ENCODE results near the gene GLP1R. TPM values are rescaled to one million over a fixed set of nuclear protein-coding genes. Genes with fewer than 3 reads are reported as not detected.

Gene GLP1R
- under 1 TPM; 0.62 to 0.92 (median 0.64) TPM for polyA plus RNA-seq (ENCODE audit: insufficient read length in 4 of 4)

DNA sequence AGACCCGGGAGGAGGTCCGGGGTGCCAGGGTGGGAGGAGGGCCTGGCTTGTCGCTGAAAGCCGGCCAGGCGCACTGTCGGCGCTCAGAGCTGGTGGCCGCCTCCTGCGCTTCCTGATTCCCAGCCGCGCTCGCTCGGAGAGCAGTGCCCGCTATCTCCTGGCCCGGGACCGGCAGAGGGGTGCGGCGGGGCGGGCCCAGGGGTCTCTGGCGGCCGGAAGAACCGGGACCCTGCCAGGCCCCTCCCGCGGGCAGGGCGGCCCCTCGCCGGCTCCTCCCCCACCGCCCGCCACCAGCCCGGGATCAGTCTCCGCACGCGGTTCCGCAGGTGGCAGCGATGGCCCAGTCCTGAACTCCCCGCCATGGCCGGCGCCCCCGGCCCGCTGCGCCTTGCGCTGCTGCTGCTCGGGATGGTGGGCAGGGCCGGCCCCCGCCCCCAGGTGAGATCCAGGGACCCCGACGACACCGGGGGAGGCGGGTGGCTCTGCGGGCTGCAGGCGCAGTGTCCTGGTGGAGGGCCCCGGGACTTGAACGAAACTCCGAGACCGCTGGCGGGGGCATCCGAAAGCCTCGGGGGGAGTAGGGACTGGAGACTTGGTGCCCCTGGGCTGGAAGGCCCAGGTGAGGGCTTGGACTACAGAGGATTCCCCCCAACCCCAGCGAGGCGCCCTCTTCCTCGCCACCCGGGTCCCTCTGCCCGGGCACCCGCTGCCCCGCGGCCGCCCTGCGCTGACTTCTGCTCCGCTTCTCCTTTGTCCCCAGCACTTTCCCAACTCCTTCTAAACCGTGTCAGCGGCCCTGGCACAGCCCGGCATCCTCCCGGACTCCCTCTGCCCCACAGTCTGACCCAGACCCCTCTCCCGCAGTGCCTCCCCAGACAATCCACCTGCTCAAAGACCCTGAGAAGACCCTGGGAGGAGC lies at the start of gene GLP1R:
GLP1R (plus strand) TSS at position 301 of the 919 bp plus-strand sequence; CDS start at position 361, 60 bp downstream.
- DNase-seq (ENCODE audit: low read depth in 4 of 4, low spot score in 3 of 4), result no peak

DNA sequence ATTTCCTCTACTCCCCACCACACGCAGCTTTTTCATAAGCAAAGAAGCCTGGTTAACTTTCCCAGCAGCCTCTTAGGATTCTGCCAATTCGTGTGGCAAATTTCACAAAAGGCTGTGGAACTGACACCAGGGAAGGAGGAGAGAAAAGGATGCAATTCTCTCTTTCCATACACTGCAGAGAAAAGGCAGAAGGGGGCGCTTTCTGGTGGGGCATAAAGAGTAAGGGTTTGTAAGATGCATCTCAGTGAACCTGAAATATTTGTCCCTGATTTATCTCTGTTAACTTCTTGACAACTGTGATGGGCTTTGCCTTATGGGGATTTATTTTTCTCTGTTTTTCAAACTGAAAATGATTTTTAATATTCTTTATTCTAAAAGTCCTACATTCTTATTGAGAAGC lies 45.5 kb upstream of the GLP1R start:
- DNase-seq (ENCODE audit: low read depth in 4 of 4, low spot score in 3 of 4), result no peak

DNA sequence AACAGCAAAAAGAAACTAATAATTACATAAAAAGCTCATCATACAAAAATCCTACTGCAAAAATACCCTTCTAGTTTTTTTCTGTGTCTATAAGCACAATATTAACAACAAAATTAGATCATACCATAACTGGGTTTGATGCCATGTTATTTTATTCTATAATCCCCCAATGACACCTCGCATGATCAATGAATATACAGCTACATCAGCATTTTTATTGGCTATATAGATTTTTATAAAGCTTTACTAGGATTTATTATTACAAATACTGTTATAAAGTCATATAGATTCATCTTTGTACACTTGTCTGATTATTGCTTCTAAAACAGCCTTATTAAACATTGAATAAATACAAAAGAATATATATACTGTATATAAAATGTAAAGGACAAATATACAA lies 45.1 kb upstream of the GLP1R start:
- no peak for DNase-seq (ENCODE audit: low read depth in 4 of 4, low spot score in 3 of 4)

DNA sequence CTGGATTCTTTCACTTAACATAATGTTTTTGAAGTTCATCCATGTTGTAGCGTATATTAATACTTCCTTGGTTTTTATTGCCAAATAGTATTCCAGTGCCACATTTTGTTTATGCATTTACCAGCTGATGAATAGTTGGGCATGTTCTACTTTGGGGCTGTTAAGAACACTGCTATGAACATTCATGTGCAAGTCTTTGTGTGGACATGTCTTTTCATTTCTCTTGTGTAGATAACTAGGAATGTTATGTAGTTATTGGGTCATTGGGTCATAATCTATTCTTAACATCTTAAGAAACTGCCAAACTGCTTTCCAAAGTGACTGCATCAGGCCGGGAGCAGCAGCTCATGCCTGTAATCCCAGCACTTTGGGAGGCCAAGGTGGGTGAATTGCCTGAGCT lies 43.8 kb upstream of the GLP1R start:
- DNase-seq (ENCODE audit: low read depth in 4 of 4, low spot score in 3 of 4), result no peak

DNA sequence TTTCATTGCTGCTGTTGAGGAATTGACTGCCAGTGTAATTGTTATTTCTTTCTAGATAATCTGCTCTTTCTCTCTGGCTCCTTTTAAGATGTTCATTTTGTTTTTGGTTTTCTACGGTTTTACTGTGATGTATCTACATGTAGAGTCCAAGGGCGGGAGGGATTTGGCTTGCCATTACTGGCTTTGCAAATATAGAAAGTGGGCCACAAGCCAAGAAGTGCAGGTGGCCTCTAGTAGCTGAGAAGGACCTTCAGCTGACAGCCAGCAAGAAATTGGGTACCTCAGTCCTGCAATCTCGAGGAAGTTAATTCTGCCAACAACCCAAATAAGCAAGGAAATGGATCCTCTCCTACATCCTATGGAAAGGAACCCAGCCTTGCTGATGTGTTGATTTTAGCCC lies 42.8 kb upstream of the GLP1R start:
- no peak for DNase-seq (ENCODE audit: low read depth in 4 of 4, low spot score in 3 of 4)

GRCh38 chr6:39007575-39007974 lies 41.0 kb upstream of the GLP1R start:
- DNase-seq (ENCODE audit: low read depth in 4 of 4, low spot score in 3 of 4), result no peak

- DNase-seq (ENCODE audit: low read depth in 4 of 4, low spot score in 3 of 4), result no peak
Observed at GRCh38 chr6:39008737-39009136, 39.8 kb upstream of the GLP1R start.

DNA sequence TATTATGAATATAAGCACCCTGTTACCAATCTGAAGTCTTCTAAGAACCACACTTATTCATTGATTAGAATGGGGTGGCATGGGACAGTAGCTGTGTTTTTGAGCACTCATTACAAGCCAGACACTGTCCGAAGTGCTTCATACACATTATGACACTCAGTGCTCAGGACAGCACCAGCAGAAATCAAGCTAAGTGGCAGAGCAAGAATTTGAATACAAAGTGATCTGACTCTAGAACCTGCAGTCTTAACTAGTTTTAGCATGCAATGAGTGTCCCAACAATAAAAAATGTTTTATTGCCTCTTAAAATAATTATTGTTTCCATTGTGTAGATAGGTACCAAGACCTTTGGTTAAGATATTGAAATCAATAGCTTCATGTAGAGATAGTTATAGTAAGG lies 39.1 kb upstream of the GLP1R start:
- DNase-seq (ENCODE audit: low read depth in 4 of 4, low spot score in 3 of 4), result no peak

DNA sequence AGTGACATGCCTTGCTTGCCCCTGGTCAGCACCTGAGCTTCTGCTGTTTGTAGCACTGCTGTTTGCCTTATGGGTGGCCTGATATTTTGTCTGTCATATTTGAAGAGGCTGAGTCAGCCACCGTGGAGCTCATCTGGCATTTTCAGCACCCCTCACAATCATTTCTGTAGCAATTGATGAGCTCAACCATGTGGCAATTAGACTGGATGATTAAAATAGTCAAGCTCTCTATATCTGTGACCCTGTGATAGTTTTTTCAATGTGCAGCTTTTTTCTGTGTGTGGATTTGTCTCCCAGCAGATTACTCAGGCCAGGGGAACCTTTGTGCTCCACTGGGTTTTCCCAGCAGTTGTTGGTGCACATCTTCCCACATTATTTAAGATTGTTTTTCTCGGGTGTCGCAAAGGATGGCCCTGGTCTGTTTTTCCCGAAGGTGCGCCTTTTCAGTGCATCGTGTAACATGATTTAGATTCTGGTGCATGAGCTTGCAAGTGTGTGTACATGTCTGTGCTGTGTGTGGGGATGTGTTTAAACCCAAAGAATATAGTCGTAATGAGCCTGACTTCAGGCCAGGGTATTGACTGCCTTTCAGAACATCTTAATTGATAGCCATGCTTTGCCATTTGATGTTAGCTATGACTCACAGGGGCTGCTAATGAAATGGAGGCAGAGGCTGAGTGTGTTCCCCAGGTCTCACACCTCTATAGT lies 31.6 kb upstream of the GLP1R start:
- DNase-seq (ENCODE audit: low read depth in 4 of 4, low spot score in 3 of 4), result no peak

DNA sequence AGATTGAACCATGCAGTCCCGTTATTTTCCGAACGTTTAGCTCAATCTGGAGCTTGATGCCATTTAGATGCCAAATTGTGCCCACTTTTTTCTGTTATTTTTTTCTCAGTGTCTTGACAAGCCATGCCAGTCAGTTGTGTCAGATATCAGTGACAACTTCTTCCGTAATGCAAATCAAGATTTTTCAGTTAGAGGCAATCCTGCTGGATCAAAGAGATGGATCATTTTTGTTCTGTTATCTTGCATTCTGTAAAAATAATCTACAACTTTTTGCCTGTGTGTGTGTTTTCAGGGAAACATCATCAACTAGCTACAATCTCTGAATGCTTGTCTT lies 31.1 kb upstream of the GLP1R start:
- no peak for DNase-seq (ENCODE audit: low read depth in 4 of 4, low spot score in 3 of 4)

DNA sequence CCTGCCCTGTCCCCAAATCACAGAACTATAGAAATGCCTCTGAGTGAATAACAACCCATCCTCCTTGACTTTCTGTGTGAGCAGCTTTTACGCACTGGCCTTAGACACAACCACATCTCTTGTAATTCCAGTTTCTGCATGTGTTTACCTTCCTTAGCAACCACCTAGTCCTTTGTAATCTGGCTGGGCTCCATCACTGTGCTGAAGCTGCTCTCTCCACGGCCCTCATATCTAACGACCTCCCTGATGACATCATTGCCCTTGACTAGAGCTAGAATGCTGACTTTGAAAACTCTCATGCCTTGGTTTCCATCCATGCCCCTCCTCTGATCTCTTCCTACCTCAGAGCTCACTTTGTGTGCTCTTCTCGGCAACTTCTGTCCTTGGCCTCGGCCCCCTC lies 30.5 kb upstream of the GLP1R start:
- DNase-seq (ENCODE audit: low read depth in 4 of 4, low spot score in 3 of 4), result no peak

GRCh38 chr6:39020136-39020535 lies 28.4 kb upstream of the GLP1R start:
- no peak for DNase-seq (ENCODE audit: low read depth in 4 of 4, low spot score in 3 of 4)

GRCh38 chr6:39021041-39021440 lies 27.5 kb upstream of the GLP1R start:
- no peak for DNase-seq (ENCODE audit: low read depth in 4 of 4, low spot score in 3 of 4)

GRCh38 chr6:39021779-39022178 lies 26.8 kb upstream of the GLP1R start:
- no peak for DNase-seq (ENCODE audit: low read depth in 4 of 4, low spot score in 3 of 4)

- peak in 1 of 4 donors; percentile 5 for DNase-seq (ENCODE audit: low read depth in 4 of 4, low spot score in 3 of 4)
Observed at GRCh38 chr6:39026175-39026574, 22.4 kb upstream of the GLP1R start.

DNA sequence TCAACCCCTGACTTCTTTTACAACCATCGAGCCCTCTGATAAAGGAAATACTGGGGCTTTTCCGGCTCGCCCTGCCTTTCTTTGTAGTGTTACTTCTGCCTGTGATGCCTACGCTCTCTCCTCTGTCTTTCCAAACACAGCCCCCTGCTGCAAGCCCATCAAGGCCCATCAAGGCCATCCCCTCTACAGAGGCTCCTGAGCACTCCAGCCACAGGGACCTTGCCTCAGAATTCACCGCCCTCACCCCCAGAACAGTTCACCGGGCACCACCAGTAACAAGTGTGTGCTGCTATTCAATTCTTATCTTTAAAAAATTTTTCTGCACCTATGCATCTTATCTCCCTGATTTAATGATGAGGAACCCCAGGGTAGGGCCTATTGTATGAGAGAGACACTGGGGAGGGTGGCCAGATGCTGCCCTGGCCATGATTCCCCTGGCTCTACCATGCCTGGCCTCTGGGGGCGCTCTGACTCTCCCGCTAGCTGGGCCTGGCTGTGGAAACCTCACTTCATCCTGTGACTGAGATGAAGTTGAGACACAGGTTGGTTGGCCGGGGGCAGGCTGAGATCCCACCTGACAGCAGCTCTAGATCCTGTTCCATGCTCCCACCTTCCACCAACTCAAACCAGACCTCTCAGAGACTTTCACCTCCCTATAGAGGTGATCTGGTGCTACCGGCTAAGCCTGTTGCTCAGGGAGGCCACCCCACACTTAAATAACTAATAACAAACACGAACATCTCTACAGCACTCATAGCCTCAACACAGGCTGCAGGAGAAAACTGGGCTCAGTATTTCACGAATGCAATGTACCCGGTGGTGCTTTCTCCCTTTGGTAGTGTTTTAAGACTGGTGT lies 19.2 kb upstream of the GLP1R start:
- no peak for DNase-seq (ENCODE audit: low read depth in 4 of 4, low spot score in 3 of 4)

DNA sequence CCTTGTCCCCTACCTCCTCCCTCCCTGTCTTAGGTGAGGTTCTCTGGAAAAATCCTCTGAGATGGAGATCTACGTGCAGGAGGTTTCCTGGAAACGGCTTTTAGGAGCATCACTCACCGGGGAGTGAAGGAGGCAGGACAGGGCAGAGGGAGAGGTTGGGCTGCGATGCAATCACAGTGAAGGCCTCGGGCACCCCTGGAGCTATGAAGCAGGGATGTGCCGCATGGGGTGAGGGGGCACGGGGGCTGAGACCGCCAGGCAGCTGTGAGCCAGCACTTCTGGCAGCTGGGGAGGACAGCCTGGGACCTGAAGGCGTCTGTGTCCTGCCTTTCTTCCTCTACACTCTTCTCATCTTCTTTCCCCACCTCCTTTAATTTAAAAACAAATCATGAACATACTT lies 12.9 kb upstream of the GLP1R start:
- DNase-seq (ENCODE audit: low read depth in 4 of 4, low spot score in 3 of 4), result no peak

GRCh38 chr6:39037082-39037508 lies 11.5 kb upstream of the GLP1R start:
- DNase-seq (ENCODE audit: low read depth in 4 of 4, low spot score in 3 of 4), result no peak

- no peak for DNase-seq (ENCODE audit: low read depth in 4 of 4, low spot score in 3 of 4)
Observed at GRCh38 chr6:39037707-39038106, 10.9 kb upstream of the GLP1R start.

DNA sequence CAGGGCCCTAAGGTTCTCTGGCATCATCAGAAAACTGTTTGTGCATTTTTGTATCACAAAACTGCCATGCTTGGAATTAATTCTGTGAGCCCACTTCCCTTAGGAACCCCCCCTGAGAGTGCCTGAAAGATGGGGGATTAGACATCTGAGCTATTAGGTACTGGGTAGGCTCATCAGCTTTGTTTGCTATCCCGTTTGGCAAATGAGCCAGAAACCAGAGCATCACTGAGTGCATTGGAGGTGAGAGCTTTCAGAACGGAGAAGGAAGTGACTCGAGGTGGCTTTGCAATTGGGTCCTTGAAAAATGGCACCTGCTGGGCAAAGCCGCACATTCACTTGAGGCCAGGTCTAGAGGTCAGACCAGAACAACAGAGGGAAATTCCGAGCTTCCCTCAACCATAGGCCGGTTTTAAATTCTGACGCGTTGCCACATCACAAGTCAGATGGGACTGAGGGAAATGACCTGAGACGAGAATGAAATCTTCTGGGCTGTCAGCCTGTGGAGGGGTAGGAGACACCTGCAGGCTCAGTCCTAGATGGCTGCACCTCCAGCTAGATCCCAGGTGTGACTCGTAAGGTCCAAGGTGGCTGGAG lies 8.4 kb upstream of the GLP1R start:
- DNase-seq (ENCODE audit: low read depth in 4 of 4, low spot score in 3 of 4), result no peak

DNA sequence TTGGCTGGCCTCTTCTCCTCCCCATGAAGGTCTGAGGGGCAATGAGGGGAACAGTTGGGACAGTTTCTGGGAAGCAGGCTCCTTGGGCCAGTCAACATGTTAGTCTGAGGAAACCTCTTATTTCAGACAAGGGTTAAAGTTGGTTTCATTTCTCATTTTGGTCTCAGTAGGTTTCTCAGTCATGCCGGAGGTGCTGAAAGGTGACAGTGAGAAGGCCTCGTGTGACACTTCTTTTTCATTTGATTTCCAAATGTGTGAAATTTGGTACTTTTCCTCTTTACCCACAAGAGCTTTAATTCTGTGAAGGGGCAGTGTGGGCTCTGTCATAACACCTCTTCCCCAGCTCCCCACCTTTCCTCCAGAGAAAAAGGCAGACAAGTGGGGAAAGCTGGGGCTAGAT lies 7.5 kb upstream of the GLP1R start:
- DNase-seq (ENCODE audit: low read depth in 4 of 4, low spot score in 3 of 4), result no peak

All from right renal pelvis (tissue), 4 donors.